Tibial nerve (tissue), 4 donors: Measurements from ENCODE around the gene CUL3. TPM values are rescaled to one million over a fixed set of nuclear protein-coding genes. Genes with fewer than 3 reads are reported as not detected.
"Not testable (repeated sequence)": the region's sequence is repeated elsewhere in the genome, so short reads cannot be mapped to it uniquely, and the experiment has no call there.

ENCODE experiments used
- DNase-seq, 2 donors: peaks; one replicate each; pipeline ENCODE4 v3.0.0-alpha.2; 2019; ENCODE audit warnings: low spot score in 2 of 2
- H3K27ac ChIP-seq, 4 donors: fragments of 200-600 bp; sonication (generic) in 3 of 4; one replicate each; pipeline ENCODE4 v1.5.1; 2017 to 2019; ENCODE audit warnings: mild to moderate bottlenecking in 1 of 4
- H3K27me3 ChIP-seq, 2 donors: fragments of 200-600 bp; sonication (generic) in 1 of 2; one replicate each; pipeline versions ENCODE4 v1.5.1 to v1.6.0; 2017 to 2019
- H3K36me3 ChIP-seq, 3 donors: fragments of 200-600 bp; sonication (generic); one replicate each; pipeline ENCODE4 v1.5.1; 2018 to 2019
- H3K4me1 ChIP-seq, 4 donors: fragments of 200-600 bp; sonication (generic) in 3 of 4; one replicate each; pipeline ENCODE4 v1.5.1; 2017 to 2019
- H3K4me3 ChIP-seq, 4 donors: fragments of 200-600 bp; sonication (generic) in 3 of 4; one replicate each; pipeline ENCODE4 v1.5.1; 2017 to 2019; ENCODE audit warnings: mild to moderate bottlenecking in 1 of 4, moderate library complexity in 1 of 4
- H3K9me3 ChIP-seq, 4 donors: fragments of 200-600 bp; sonication (generic) in 3 of 4; one replicate each; pipeline ENCODE4 v1.5.1; 2017 to 2019
- CTCF ChIP-seq, 5 experiments: fragments of 200-600 bp in 3 of 5; fragments of 450-650 bp in 2 of 5; sonication (generic) in 3 of 5; IDR thresholded peaks; one replicate each; pipeline ENCODE4 v1.5.1; 2016 to 2019; ENCODE audit warnings: antibody characterized with exemption in 5 of 5, mild to moderate bottlenecking in 3 of 5, moderate library complexity in 2 of 5
- EP300 ChIP-seq, 2 donors: sonication (generic); formaldehyde crosslinking; IDR thresholded peaks; one replicate each; pipeline ENCODE4 v1.6.1; 2017; ENCODE audit warnings: antibody characterized with exemption in 2 of 2, mild to moderate bottlenecking in 1 of 2
- POLR2A ChIP-seq, 2 donors: fragments of 450-650 bp; IDR thresholded peaks; one replicate each; pipeline ENCODE4 v1.6.1; 2017; ENCODE audit warnings: antibody characterized with exemption in 2 of 2, mild to moderate bottlenecking in 2 of 2, moderate library complexity in 2 of 2
- WGBS, 2 donors: methylation state at CpG; one replicate each; pipeline ENCODE4 v1.1.5; 2018; 5-methylcytosine and 5-hydroxymethylcytosine counted together
- total RNA-seq, 4 donors: library from RNA; depleted of rRNA; stranded (reverse); fragments of >200 nt; gene quantifications; one replicate each; pipeline ENCODE4 v1.1.0, GENCODE V29; 2016

CUL3 gene
- total RNA-seq, 4 donors from 2014 or later = 63.0 to 72.2 (median 67.3) TPM

- H3K9me3 ChIP-seq = no peaks in the 10 kb centered on the region
- H3K4me1 ChIP-seq = peaks cover 0 to 68% (median 25%) of the 10 kb centered on the region in 4 donors
- no peaks in the 10 kb centered on the region for H3K36me3 ChIP-seq
- 56 to 59% methylated on average over 1 of the region's 1 CpG for WGBS, 2 donors
- no peaks in the 10 kb centered on the region for H3K27me3 ChIP-seq
- peak overlapping the region in 1 of 4 donors; percentile 34 for H3K27ac ChIP-seq
- no peak overlapping the region for H3K4me3 ChIP-seq
- no peak for TF ChIP-seq POLR2A (IDR thresholded peaks at IDR 0.05)
- TF ChIP-seq CTCF (IDR thresholded peaks at IDR 0.05) = no peak
- TF ChIP-seq EP300 (IDR thresholded peaks at IDR 0.05) = no peak
- DNase-seq = no peak
Observed at GRCh38 chr2:224520064-224520463, 65.1 kb downstream of the CUL3 start.

GRCh38 chr2:224518806-224519580, 66.2 kb downstream of the CUL3 start:
- 86 to 90% methylated on average over 4 of the region's 4 CpGs for WGBS, 2 donors
- DNase-seq = no peak
- Histone ChIP-seq H3K4me1 (peaks cover 0 to 69% (median 21%) of the 10 kb centered on the region in 4 donors), H3K27me3 (no peaks in the 10 kb centered on the region), H3K9me3 (no peaks in the 10 kb centered on the region), H3K4me3 (no peak overlapping the region), H3K36me3 (no peaks in the 10 kb centered on the region), H3K27ac (no peak overlapping the region)
- TF ChIP-seq CTCF (IDR thresholded peaks at IDR 0.05) (no peak), POLR2A (IDR thresholded peaks at IDR 0.05) (no peak), EP300 (IDR thresholded peaks at IDR 0.05) (no peak)

- Histone ChIP-seq H3K36me3 (peaks cover 0 to 4% (median 0%) of the 10 kb centered on the region in 3 donors), H3K9me3 (no peaks in the 10 kb centered on the region), H3K4me3 (no peak overlapping the region), H3K27me3 (no peaks in the 10 kb centered on the region), H3K4me1 (peaks cover 0 to 69% (median 21%) of the 10 kb centered on the region in 4 donors), H3K27ac (no peak overlapping the region)
- TF ChIP-seq POLR2A (IDR thresholded peaks at IDR 0.05) (no peak), EP300 (IDR thresholded peaks at IDR 0.05) (no peak), CTCF (IDR thresholded peaks at IDR 0.05) (no peak)
- WGBS, 2 donors = 73 to 76% methylated on average over 2 of the region's 2 CpGs
- DNase-seq = no peak
Observed at GRCh38 chr2:224517963-224518362, 67.2 kb downstream of the CUL3 start.

GRCh38 chr2:224516393-224516792, 68.8 kb downstream of the CUL3 start:
- DNase-seq, H3K27ac ChIP-seq, H3K4me3 ChIP-seq, H3K27me3 ChIP-seq, H3K9me3 ChIP-seq: not testable (repeated sequence)
- Histone ChIP-seq H3K4me1 (peaks cover 0 to 70% (median 20%) of the 10 kb centered on the region in 4 donors), H3K36me3 (peaks cover 0 to 19% (median 0%) of the 10 kb centered on the region in 3 donors)
- 95 to 97% methylated on average over 10 of the region's 10 CpGs for WGBS, 2 donors

GRCh38 chr2:224513991-224514390, 71.2 kb downstream of the CUL3 start:
- WGBS, 2 donors = 25 to 28% methylated on average over 3 of the region's 3 CpGs
- H3K9me3 ChIP-seq = no peaks in the 10 kb centered on the region
- H3K36me3 ChIP-seq = peaks cover 0 to 25% (median 0%) of the 10 kb centered on the region in 3 donors
- TF ChIP-seq POLR2A (IDR thresholded peaks at IDR 0.05) (no peak), CTCF (IDR thresholded peaks at IDR 0.05) (no peak), EP300 (IDR thresholded peaks at IDR 0.05) (no peak)
- no peak for DNase-seq
- no peak overlapping the region for H3K27ac ChIP-seq
- H3K4me1 ChIP-seq = peaks cover 0 to 50% (median 7%) of the 10 kb centered on the region in 4 donors
- no peaks in the 10 kb centered on the region for H3K27me3 ChIP-seq
- no peak overlapping the region for H3K4me3 ChIP-seq
